ENCODE data around the gene SNRPB.

The SNRPB gene

DNA sequence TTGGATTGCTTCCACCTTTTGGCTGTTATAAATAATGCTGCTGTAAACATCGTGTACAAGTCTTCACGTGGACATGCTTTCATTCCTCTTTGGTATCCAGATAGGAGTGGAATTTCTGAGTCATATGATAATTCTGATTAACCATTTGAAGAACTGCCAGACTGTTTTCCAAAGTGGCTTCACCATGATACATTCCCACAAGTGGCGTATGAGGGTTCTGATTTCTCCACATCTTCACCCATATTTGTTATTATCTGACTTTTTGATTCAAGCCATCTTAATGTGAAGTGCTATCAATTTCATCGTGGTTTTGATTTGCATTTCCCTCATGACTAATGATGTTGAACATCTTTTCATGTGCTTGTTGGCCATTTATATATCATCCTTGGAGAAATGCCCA is 2.9 kb upstream of the SNRPB start:
- no peak for DNase-seq

DNA sequence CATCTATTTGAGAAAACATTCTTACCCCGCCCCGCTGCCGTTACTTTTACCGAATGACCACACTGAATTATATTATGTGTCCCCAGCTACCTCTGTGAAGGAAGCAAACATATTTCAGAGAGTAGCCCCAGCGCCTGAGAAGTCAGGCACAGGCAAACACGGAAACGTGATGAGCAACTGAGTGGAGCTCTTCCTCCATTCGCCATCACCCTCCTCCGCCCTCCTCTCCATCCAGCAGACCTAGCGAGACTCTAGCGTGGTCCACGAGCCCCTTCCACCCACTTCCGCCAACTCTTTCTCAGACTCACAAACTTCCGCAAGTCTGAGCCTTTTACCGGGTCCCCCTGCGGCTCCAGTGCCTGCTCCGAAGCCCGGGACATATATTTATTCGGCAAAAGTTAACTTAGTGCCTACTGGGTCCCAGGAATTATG is 582 bp downstream of the SNRPB start:
- peak; percentile 12 for DNase-seq

DNA sequence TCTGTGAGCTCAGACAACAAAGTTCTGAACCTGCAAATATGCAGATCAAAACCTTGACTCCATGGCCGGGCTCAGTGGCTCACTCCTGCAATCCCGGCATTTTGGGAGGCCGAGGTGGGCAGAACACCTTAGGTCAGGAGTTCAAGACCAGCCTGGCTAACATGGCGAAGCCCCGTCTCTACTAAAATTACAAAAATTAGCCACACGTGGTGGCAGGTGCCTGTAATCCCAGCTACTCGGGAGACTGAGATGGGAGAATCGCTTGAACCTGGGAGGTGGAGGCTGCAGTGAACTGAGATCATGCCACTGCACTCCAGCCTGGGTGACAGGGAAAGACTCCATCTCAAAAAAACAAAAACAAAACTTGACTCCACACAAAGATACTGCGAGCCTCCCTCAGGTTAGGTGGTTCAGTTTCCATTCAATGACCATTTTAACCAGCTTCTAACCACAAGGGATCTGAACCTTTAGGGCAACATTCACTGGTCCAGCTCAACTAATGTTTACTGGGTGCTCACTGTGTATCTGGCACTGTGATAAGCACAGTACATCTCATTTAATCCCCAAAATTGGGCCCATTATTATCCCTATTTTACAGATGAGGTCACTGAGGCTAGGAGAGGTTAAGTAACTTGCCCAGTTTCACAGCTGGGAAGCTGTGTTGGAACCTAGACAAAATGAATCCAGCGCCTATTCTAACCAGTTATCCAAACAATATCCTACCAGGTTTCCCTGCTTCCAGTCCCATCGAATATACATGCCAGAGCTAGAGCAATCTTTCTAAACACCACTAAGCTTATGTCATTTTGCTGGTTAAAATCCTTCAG is 1.8 kb downstream of the SNRPB start:
- DNase-seq = no peak

DNA sequence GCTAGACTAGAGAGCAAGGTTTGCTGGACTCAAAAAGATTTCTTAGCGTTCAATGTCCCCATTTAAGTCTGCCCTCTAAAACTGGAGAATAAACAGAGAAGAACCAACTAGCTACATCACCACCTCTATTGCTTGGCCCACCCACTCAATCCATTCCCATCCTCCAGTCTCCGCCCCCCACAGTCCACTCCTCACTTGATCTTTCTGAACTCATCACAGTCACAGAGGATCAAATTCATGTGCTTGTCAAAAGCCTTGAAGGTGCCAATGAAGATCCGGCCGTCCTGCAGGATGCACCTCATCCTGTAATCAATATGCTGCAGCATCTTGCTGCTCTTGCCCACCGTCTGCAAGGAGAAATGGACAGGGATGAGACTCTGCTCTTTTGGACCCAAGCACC is 3.2 kb downstream of the SNRPB start:
- DNase-seq = no peak

DNA sequence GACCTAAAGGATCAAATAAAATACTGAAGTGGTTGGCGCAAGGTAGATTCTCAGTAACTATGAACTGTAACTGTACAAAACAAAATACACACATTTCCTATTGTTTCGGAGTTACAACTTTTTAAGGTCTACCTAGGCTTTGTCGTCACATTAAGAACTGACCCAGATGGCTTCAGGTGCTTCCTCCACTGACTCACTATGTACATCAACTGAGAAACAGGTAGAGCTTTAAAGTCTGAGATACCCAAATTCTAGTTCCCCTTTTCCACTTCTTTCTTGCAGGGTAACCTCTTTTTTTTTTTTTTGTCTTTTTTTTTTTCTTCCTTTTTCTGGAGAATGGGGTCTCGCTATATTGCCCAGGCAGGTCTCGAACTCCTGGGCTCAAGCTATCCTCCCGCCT is 5.5 kb downstream of the SNRPB start:
- no peak for DNase-seq

DNA sequence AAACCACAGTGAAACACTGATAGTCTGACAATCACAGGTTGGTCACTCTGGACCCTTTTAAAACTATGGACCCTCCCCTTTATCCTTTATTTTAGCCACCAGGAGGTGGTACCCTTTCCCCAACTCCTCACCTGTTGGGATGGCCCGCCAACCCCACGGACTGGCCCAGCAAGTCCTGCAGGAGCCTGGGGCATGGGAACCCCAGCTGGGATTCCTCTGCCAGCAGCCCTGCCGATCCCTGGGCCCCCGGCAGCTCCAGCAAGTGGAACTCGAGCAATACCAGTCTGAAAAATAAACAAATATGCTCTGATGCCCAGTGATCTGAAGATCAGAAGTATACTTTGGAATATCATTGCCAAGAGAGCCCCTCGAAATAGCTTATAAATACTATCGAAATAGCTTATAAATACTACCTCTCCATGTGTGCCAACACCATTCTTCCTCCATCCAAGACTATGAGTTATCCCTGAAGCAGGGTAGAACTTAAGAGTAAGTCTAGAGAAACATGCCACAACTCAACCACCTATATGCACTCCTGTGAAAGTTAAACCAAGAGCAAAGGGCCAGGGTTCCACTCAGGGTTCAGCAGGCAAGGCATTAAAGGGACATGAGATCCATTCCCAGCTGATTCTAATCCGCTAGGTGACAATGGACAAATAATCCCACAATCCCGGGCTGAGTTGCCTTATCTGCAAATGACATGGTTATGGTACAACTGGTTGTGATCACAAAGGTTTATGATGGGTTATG is 6.8 kb downstream of the SNRPB start:
- DNase-seq = no peak

DNA sequence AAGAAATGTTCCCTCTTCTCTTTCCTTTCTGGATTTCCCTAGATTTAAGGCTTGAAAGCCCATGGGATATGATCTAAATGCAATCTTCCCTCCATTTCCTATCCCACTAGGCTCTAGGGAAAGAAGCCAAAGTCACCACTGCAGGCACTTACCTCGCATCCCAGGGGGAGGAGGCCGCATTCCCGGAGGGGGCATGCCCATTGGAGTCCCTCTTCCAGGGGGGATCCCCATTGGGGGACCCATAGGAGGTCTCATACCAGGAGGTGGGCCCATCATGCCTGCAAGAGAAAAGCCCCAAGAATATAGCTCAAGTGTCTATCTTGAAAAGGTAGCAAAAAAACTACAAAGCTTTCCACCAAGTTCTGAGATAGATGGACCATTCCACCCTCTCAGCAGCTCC is 8.1 kb downstream of the SNRPB start:
- no peak for DNase-seq

DNA sequence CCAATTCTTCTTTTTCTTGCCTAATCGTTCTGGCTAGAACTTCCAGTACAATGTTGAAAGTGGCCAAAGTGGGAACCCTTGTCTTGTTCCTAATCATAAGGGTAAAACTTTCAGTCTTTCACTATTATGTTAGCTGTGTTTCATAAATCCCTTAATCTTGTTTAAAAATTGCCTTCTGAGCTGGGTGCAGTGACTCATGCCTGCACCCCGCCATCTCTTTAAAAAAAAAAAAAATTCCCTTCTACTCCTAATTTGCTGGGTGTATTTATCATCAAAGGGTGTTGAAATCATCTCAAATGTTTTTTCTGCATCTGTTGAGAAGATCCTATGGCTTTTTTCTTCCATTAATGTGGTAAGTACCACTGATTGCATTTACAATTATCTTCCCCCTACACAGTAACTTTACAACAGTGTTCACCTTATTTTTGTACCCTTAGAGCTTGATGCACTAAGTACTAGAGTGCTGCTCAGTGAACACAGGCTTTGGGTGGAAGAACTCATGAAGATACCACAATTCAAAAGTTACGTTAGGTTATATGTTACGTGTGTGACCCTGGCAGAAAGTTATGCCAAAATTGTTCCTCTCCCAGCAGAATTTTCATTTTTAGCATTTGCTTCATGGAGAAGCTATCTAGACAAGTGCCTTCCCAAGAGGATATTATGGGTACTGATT is 9.7 kb downstream of the SNRPB start:
- no peak for DNase-seq

DNA sequence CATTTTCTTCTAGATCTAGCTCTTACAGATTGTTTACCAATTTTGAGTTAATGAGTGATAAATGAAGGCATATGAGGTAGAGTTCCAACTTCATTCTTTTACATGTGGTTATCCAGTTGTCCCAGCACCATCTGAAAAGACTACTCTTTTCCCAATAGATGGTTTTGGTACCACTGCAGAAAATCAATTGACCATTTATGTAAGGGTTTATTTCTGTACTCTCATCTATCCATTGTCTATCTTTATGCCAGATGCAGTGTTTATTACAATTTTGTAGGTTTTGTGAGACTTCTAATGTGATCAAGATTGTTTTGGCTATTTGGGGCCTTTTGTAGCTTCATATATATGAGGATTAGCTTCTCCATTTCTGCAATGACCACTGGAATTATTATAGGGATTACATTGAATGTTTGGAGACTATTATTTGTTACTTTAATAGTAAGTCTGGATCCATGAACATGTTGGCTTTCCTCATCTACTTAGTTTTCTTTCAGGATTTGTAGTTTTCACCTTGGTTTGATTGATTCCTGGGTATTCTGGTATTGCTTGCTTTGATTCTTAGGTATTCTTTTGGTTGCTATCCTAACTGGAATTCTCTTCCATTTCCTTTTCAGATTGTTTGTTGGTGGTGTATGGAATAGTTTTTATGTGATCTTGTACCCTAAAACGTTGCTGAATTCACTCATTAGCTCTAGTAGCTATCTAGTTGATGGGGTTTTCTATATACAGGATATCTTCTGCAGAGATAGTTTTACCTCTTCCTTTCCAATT is 10.4 kb downstream of the SNRPB start:
- no peak for DNase-seq

DNA sequence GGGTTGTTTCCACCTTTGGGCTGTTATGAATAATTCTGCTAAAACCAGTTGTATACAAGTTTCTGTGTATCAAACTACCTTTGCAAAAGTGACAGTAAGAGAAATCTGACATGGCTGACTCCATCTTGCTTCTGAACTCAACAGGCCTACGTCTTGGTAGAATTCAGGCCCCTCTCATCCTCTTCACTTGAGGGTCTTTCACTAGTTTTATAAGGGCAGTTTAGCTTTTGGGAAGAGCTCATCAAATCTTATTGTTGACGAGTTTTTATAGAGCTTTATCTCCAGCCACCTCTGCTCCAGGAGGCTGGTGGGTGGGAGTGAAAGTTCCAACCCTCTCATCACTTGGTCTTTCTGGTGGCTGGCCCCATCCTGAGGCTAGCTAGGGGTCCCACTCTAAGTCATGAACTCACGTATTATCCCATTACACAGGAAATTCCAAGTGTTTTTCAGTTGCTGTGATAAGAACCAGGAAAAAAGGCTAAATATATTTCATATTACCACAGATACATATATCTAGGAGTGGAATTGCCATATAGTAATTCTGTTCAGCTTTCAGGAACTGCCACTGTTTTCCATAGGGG is 11.6 kb downstream of the SNRPB start:
- DNase-seq = no peak

DNA sequence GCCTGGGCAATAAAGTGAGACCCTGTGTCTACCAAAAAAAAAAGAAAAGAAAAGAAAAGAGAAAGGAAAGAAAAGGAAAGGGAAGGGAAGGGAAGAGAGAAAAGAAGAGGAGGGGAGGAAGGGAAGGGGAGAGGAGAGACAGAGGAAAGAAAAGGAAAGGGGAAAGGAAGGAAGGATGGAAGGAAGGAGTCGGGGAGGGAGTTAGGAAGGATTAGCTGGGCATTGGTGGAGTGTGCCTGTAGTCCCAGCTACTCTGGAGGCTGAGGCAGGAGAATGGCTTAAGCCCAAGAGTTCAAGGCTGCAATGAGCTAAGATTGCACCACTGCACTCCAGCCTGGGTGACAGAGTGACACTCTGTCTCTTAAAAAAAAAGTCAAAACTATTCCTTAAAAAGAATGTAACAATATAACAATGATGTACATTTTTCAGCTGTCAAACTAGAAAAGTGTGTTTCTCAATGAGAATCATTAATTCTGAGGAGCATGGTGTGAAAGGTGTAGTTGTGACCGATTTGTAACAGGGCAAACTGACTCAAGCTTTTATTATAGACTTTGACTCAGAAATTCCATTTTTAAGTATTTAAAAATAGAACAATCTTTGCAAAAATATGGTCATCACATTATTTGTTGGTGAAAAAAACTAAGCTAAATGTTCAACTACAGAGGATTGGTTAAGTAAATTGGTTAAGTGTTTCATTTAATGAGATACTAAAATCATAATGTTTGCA is 14.7 kb downstream of the SNRPB start:
- DNase-seq = no peak

DNA sequence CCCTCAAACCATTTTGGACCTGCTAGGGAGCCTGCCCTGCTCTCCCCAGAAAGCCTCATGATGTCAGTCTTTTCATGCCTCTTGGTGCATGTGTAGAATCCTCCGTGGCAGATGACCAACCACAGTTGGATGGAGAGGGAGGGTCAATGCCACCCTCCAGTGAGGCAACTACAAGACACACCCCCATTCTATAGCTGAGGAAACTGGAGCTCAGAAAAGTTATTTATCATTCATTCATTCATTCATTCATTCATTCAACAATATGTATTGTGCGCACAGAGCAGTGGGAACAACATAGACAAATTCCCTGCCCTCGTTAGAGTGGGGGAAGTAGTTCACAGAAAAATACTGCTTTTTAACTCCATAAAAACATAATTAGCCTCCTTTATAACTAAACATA is 16.8 kb downstream of the SNRPB start:
- no peak for DNase-seq

DNA sequence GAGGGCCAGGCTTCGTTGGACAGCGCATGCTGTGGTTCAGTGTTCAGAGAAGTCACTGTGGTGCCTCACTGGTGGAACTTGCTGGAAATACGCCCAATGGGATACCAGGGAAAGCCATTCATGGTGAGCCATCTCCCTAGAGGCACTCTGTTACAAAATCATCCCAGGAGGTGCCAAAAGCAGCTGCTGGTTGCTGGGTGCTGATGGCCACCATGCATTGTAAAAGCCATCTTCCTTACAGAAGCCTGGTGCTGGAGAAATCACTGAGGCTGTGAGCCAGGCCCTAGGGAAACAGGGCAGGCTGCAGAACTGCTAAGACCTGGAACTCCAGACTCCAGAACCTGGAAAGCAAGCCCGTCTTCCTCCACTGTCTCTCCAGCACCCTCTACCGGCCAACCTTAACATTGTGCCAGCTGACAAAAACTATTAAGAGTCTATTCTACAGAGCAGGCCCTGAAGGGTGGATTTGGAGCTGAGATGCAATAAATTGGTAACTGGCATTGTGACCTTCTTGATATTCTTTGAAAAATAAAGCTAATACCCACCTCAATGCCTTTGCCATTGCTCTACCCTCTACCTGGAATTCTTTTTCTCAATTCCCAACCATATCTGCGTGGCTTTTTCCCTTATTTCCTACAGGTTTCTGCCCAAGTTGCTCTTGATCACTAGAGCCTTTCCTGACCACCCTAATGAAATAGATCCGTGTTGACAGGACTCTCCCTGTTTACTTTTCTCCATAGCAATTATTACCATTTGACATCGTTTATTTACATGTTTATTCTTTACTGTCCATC is 18.5 kb downstream of the SNRPB start:
- no peak for DNase-seq

DNA sequence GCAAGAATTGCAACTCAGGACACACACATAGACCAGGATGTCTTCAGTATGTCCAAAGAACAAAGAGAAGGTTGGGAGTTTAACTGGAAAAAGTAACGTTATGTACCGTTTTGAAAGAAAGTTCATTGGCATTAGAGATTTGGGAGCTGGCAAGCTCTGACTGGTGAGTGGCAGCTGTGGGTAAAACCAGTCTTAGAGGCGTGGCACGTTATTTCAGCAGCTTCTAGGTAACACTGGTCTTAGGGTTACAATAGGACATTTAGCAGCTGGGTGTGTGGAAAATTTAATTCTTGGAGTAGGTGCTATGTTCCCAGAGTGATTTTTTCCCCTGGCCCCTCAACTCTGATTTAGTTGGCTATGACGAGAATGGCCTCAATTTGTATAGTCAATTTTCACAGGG is 19.2 kb downstream of the SNRPB start:
- DNase-seq = no peak

DNA sequence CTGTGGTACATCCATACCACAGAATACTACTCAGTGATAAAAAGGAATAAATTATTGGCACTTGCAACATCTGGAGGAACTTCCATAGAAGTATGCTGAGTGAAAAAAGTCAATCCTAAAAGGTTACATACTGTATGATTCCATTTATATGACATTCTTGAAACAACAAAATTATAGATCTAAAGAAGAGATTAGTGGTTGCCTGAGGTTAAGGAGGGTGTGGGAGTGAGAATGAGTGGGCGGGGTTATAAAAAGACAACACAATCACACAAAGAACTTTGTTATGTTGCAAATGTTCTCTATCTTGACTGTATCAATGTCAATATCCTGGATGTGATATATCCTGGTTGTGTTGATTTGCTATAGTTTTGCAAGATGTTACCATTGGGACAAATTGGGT is 21.2 kb downstream of the SNRPB start:
- no peak for DNase-seq

DNA sequence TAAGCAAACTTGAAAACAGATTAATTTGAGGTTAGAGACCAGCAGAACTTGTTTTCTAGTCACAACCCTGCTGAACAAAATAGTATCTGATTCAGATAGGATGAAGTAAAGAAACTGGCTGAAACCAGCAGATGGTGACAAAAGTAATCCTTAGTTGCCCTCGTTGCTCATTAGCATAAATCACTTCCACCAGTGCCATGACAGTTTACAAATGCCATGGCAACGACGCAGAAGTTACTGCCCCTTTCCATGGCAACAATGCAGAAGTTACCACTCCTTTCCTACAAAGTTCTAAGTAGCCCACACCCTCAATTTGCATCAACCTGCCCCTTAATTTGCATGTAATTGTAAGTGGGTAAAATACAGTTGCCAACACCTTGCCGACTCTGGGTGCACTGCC is 23.7 kb downstream of the SNRPB start:
- DNase-seq = peak; percentile 70

DNA sequence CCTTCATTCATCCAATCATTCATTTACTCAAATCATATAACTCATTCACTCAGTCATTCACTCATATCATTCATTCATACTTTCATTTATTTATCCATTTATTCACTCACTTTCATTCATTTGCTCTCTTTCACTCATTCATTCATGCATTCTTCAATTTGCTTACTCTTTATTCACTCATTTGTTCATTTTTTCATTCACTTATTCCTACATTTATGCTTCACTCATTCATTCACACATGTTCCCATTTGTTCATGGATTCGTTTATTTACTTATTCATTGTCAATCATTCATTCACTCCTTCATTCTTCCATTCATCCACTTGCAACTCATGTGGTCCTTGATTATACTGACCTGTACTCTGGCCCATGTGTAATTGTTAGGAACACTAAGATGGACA is 39.4 kb downstream of the SNRPB start:
- no peak for DNase-seq

DNA sequence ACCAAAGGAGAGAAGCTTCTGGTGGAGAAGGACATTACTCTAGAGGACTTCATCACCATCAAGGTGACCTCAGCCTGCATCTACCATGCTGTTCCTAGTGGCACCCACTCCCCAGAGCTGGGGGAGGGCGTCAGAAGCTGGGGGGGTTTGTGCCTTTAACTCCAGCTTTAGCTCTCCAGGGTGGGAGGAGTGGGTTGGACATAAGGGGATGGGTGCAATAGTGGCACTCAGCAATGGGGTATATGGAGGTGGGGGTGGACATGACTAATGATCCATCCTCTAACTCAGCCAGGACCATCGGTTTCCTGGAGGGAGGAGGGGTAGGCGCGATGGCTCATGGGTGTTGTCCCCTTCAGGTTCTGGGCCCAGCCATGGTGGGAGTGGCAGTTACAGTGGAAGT is 40.1 kb downstream of the SNRPB start:
- DNase-seq = no peak

DNA sequence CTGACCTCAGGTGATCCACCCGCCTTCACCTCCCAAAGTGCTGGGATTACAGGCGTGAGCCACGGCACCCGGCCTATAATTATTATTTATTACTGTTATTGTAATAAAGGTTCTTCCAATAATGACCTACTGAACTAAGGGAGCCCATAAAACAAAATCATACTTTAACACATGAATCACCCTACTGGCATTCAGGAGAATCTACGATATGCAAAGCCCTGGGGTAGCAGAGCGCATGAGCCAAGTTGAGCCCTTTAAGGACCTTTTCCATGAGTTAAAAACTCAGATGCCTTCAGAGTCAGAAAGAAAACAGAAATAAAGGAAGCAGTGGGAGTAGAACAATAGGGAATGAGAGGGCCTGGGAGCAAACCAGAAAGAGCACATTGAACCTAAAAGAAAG is 41.5 kb downstream of the SNRPB start:
- no peak for DNase-seq

DNA sequence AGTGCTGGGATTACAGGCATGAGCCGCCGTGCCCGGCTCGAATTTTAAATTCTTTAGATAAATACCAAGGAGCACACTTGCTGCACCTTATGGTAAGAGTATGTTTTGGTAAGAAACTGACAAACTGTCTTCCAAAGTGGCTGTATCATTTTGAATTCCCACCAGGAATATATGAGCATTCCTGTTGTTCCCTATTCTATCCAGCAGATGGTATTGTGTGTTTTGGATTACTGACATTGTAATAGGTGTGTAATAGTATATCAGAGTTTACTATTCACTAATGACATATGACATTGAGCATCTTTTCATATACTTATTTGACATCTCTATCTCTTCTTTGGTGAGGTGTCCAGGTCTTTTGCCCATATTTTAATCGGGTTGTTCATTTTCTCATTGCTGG is 49.3 kb downstream of the SNRPB start:
- DNase-seq = no peak

DNA sequence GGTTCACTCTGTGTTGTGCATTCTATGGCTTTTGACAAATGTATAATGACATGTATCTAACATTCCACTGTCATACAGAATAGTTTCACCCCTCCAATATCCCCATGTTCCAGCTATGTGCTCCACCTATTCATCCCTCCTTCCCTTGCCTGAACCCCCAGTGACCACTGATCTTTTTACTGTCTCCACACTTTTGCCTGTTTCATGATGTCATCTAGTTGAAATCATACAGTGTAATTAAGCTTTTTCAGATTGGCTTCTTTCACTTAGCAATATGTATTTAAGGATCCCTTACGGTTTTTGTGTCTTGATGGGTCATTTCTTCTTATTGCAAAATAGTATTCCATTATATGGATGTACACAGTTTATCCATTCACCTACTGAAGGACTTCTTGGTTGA is 50.1 kb downstream of the SNRPB start:
- DNase-seq = no peak

All from NCI-H524 treated with DMSO at 0.1 percent for 48 hours (cell line).